HG03159 (cell line): Measurements from ENCODE around the gene GJA4.
"Not testable (repeated sequence)": the region's sequence is repeated elsewhere in the genome, so short reads cannot be mapped to it uniquely, and the experiment has no call there.

Experiments used
- ATAC-seq: cut with Tn5 transposase; IDR thresholded peaks from one replicate; pipeline ENCODE4 v1.9.1; 2021; ENCODE audit warnings: mild to moderate bottlenecking, moderate library complexity; ENCODE audit not compliant: unreplicated experiment

The GJA4 gene

DNA sequence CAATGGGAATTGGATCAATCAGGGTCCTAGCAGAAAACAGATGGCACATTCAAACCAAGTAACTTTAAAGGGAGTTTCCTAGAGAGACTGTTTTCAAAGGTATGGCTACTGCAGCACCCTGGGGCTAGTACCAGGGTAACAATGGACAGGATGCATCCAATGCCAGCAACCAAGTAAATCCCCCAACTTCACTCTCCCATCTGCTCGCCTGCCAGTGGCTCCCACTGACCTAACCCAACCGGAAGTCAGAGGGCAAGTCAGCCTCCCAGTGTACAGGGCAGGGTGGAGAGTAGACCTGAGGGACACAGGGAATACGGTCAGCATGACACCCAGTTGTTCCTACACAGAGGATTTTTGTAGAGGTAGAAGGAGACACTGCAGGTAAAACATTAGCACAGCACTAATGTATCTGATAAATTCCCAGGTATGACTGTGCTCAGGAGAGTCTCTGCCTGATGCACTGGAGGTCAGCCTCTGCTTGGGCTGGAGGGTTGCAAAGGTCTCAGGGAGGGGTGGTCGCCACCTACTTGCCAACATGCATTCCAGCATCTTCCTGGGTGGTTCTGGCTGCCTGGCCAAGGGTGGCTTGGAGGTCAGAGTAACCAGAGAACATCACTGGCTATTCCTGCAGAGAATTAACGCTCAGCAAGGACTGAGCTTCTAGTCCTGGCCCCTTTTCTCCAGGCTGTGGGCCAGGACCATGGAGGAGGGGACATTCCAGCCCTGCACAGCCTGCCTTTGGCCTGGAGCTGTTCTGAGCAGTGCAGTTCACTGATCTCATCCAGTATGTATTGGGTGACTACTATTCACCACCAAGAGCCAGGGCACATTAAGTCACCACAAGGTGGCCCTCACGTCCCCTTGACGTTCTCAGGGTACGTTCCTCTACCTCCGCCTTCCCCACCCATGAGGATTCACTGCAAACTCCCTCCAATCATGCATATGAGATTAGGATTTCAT is 5.1 kb upstream of the GJA4 start:
- ATAC-seq = no peak

DNA sequence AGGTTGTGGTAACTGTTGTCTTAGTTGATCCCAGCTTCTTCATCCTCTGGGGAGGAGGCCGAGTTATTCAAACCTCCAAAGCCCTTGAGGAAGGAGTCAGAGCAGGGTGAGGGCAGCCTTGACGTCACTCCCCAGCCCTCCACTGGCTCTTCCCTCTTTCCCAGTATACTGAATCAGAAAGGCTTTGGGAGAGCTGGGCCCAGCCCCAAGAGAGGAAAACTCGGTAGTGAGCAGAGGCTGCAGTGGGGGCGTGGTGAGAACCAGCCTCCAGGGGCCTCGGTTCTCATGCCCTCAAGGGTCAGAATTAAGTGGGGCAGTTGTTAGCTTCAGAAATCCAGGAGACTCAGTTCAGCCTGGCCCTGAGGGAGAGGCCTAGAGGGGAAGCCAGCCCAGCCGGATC is 1.8 kb upstream of the GJA4 start:
- no peak for ATAC-seq

DNA sequence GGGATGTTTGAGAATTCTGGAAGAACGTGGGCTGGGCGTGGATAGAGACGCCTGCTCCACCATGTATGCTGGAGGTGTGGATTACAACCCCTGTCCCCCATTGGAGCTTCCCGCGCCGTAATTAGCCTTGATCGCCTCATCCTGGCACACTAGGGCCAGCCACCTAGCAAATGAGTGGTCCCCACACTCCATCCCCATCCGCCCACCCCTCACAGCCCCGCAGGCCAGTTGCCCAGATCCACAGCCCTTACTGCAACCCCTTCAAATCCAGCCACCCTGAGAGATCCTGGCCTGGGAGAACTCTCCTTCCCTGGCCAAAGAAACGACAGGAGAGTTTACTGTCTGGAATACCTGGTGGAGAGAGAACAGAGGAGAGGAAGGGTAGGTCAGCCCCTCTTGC is 375 bp upstream of the GJA4 start:
- ATAC-seq = no peak

DNA sequence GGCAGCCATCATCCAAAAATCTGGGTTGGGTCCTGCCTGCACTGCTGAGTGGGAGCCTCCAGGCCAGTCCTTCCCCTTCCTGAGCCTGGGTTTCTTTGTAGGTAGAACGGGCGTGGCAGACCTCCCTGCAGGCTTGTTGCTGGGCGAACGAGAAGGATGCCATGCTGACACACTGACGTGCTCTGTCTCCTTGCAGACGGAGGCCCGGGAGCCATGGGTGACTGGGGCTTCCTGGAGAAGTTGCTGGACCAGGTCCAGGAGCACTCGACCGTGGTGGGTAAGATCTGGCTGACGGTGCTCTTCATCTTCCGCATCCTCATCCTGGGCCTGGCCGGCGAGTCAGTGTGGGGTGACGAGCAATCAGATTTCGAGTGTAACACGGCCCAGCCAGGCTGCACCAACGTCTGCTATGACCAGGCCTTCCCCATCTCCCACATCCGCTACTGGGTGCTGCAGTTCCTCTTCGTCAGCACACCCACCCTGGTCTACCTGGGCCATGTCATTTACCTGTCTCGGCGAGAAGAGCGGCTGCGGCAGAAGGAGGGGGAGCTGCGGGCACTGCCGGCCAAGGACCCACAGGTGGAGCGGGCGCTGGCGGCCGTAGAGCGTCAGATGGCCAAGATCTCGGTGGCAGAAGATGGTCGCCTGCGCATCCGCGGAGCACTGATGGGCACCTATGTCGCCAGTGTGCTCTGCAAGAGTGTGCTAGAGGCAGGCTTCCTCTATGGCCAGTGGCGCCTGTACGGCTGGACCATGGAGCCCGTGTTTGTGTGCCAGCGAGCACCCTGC is 1.4 kb downstream of the GJA4 start:
- ATAC-seq = no peak

DNA sequence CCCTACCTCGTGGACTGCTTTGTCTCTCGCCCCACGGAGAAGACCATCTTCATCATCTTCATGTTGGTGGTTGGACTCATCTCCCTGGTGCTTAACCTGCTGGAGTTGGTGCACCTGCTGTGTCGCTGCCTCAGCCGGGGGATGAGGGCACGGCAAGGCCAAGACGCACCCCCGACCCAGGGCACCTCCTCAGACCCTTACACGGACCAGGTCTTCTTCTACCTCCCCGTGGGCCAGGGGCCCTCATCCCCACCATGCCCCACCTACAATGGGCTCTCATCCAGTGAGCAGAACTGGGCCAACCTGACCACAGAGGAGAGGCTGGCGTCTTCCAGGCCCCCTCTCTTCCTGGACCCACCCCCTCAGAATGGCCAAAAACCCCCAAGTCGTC is 2.0 kb downstream of the GJA4 start:
- ATAC-seq = no peak

DNA sequence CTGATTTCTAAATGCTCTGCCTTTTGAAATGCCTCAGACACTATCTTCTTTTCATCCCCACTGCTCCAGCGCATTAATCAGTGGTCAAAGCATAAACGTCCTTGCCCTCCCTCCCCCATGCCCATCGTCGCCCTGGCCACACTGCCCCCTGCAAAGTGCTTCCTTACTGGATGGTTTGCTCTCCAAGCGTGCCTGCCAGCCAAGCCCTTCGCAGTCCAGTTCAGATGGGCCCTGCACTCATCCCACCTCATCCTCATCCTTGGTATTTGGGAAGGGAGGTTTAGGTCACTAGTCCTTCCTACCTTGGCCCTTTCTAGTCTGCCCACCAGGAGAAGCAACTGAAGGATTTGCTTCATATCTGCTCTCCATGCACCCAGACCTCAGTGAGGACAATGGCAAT is 3.1 kb downstream of the GJA4 start:
- no peak for ATAC-seq

DNA sequence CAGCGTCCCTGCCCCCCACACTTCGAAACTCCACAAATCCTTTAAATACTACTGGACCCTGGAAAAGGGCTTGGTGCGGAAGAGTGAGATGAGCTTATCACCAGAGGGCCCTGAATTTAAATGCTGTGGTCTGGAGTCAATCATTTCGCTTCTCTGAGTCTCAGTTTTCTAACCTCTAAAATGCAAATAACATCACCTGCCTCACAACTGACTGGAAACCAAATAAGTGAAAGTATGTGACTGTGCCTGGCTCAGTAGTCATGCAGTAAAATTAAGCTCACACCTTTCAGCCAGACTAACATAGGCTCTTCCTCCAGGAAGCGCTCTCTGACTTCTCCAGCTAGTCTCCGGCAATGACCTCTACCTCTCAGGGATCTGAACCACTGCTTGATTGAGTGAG is 4.2 kb downstream of the GJA4 start:
- no peak for ATAC-seq

DNA sequence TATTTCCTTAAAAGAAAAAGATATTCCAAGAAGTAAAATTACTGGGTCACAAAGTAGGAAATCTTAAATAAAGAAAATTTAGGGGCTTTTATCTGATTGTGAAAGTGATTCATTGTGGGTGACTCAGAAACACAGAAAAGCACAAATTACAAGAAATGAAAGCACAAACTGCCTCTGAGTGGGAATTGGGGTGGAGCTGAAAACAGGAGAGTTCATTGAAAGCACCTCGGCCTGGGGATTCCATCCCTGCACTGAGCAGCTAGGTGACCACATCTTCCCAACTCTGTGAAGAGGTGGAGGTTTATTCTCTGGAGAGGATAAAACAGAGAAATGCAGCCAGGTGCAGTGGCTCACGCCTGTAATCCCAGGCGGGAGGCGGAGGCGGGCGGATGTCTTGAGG is 7.4 kb downstream of the GJA4 start:
- ATAC-seq = no peak

DNA sequence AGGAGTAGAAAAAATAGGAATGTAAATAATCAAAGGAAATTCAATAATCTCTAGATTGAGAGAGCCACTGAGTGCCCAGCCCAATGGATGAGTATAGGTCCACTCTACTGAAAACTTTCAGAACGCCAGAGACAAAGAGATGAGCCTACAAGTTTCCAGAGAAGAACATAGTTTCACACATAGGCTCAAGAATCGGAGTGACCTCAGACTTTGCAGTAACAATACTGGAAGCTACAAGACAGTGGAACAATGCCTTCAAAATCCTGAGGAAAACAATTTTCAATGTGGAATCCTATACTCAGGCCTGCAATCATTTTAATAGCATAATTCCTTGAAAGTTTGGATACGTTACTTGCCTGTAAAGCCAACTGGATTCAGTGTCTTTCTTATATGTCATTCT is 11.0 kb downstream of the GJA4 start:
- ATAC-seq = no peak

DNA sequence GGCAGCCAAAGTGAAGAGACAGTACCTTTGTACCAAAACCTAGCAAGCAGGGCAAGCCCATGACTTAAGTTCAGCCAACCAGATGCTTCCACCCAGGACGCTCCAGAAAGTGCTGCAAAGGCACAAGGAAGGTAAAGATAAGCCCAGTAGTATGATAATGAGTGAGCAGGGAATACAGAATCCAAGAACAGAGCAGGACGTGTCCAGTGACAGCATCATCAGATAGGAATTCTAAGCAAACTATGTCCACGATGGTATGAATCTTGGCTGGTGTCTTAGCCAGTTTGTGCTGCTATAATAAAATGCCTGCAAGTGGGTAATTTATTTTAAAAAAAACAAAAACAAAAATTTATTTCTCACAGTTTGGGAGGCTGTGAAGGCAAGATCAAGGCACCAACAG is 13.6 kb downstream of the GJA4 start:
- ATAC-seq = no peak

DNA sequence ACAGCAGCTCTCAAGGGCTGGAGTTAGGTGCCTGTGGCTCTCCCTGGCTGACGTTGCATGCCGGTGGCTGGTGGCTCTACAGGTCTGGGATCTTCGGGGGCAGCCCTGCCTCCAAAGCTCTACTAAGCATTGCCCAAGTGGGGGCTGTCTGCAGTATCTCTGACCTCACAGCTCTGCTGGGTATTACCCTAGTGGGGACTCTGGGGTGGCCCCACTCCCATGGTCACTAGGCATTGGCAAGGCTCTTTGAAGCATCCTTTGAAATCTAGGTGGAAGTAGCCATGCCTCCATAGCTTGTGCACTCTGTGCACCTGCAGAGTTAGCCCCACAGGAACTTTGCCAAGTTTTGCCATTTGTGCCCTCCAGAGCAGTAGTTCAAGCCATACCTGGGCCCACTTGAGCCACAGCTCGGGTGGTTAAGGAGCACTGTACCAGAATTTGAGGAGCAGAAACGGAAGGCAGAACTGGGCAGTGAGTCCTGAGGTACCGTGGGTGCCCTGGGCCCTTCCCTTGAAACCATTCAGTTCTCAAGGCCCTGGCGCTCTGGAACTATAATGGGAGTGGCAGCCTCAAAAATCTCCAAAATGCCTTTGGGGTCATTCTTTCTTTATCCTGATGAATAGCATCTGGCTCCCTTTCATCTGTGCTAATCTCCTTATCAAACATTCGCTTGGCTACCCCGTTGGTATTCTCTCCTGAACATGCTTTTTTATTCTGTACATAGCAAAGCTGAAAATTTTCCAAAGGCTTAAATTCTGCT is 15.4 kb downstream of the GJA4 start:
- no peak for ATAC-seq

DNA sequence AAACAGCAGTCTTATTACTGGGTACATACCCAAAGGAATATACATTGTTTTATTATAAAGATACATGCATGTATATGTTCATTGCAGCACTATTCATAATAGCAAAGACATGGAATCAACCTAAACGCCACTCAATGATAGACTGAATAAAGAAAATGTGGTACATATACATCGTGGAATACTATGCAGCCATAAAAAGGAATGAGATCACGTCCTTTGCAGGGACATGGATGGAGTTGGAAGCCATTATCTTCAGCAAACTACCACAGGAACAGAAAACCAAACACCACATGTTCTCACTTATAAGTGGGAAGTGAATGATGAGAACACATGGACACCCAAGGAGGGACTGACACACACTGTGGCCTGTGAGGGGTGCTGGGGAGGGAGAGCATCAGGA is 18.0 kb downstream of the GJA4 start:
- not testable (repeated sequence) for ATAC-seq

DNA sequence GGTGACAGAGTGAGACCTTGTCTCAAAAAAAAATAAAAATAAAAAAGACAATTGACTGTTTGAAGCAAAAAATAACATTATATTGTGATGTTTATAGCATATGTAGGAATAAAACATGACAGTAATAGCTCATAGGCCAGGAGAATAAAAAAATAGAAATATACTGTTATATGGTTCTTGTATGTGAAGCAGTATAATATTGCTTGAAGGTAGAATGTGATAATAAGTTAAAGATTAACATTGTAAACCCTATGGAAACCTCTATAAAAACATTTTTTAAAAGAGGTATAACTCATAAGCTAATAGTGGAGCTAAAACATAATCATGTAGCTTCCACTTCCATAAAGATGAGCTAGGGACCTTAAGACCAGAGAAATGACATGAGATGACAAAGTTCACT is 23.5 kb downstream of the GJA4 start:
- no peak for ATAC-seq

DNA sequence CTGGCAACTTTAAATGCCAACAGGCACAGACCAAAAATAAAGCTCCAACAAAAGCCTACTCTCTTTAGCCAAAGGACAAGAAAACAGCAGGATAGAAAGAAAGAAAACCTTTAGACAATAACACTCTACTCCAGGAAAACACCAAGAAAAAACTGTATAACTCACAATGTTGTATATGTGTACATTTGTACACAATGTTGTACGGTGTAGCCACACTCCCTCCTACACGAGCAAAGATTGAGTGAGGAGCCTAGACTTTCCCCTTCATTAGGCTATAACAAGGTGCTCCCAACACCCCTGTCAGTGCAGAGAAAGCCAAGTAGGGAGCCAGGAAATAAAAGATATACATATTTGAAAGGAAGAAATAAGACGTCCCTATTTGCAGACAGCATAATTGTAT is 24.0 kb downstream of the GJA4 start:
- ATAC-seq = no peak

DNA sequence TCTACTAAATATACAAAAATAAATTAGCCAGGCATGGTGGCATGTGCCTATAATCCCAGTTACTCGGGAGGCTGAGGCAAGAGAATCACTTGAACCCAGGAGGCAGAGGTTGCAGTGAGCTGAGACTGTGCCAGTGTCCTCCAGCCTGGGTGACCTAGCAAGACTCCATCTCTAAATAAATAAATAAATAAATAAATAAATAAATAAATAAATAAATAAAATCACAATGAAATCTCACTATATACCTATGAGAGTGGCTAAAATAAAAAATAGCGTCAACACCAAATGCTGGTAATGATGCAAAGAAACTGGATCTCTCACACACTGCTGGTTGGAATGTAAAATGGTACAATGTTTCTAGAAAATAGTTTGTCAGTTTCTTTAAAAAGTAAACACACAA is 26.1 kb downstream of the GJA4 start:
- not testable (repeated sequence) for ATAC-seq

DNA sequence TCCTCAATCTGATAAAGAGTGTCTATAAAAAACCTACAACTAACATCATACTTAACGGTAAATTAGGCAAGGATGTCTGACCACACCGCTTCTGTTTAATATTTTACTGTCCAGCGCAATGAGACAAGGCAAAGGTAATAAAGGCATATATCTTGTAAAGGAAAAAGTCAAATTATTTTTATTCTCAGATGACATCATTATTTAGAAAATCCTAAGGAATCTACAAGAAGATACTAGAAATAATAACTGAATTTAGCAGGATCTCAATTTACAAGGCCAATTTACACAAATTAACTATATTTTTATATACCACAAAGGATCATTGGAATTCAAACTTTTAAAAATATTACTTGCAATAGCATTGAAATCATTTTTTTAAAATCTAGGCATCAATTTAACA is 29.4 kb downstream of the GJA4 start:
- ATAC-seq = no peak

DNA sequence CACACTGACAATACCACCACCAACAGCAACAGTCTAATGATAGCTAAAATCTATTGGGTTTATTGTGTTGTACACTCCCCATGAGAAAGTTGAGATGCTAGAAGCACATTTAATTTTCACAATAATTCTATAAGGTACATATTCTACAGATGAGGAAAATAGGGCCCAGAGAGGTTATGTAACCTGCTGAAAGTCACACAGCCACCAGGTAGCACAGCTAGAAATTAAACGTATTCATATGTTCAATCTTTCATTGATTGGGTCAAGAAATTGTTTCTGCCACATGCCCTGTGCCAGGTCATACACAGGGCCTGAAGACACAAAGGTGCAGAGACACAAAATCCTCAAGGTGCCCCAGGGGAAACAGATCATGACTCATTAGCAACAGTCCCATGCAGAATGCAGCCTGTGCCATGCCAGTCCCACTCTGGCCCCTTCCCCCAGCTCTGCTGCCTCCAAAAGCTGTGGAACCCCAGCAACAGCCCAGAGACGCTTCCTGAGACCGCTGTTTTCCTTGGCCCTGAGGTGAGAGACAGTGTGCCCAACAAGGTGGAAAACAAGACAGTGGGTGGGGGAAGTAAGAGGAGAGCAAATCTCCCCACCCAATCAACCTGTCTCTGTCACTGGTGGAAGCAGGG is 32.1 kb downstream of the GJA4 start:
- no peak for ATAC-seq

DNA sequence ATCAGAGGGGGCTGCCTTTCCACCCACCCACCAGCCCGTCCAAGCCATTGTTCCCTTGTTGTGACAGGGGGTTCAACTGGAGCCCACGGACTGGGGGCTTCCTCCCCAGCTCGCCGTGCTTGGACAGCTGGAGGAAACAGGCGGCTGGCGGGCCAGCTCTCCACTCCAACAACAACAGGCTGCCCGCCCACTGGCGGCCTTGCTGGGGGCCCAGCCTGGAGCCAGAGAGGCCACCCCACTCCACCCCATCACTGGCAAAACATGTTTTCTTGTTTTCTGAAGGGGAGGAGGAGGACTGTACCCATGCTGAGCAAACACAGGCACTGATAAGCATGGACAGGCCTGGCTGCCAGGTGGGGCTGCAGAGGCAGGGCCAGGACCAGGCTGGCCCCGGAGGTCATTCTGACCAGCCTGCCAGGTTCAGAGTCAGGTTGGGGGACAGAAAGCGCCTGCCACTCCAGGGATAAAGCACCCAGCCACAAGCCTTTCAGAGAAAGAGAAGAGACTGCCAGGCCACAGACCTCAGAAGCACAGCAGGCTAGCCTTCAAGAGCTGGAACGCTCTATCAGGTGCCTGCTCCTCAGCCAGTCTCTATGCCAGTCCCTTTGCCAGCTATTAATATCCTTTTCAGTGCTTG is 32.8 kb downstream of the GJA4 start:
- no peak for ATAC-seq

DNA sequence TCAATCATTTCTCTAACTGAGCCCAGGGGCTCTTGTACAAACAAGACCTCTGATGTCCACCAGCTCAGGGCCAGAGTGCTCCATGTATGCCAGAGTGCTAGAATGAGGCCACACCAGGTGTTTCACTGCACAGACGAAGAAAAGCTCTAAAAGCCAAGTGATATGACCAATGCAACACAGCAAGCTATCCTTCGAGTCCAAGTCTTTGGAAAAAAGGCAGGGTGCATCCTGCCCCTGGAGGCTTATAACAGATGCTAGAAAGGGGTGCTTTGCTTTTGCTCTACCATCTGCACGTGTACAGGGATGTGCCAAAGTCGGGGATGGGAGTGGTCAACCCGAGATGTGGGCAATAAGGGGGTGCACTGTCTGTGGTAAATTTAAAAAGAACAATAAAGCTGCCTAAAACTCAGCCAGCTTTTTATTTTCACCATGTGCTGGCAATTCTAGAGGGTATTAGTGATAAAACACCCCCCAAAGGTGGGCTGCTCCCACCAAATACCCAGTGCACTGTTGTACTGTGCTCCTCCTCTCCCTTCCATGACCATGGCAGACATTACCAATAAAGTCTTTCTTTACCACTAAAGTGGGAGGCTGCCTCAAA is 34.6 kb downstream of the GJA4 start:
- no peak for ATAC-seq

DNA sequence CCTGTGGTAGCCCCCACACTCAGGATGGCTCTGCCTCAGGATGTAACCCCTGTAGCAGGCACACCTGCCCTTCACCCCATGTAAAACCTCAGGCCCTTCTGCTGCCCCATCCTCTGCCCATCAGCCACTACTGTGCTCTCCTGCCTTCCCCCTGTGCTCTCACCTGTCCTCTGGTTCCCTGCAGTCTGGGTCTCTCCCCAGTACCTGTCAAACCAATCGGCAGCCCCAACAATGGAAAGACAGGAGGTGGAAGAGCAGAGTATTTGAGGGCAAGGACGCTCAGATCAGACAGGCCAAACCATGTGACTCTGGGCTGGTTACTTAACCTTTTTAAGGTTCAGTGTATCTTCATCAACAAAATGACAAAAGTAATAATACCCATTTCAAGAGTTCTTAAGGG is 35.8 kb downstream of the GJA4 start:
- ATAC-seq = no peak
